Right atrium auricular region (tissue), 2 donors: Measurements from ENCODE around the gene COPB1. TPM values are rescaled to one million over a fixed set of nuclear protein-coding genes. Genes with fewer than 3 reads are reported as not detected.
"Not testable (repeated sequence)": the region's sequence is repeated elsewhere in the genome, so short reads cannot be mapped to it uniquely, and the experiment has no call there.

Experiments
- DNase-seq: peaks from one replicate; pipeline ENCODE4 v3.0.0-alpha.2; 2019; ENCODE audit warnings: low spot score
- H3K27ac ChIP-seq, 2 donors: fragments of 200-600 bp; sonication (generic); 1 replicate in 1 of 2; 2 replicates in 1 of 2; pipeline ENCODE4 v1.5.1; 2016 to 2019
- H3K27me3 ChIP-seq, 2 donors: fragments of 200-600 bp; sonication (generic); one replicate each; pipeline versions ENCODE4 v1.5.1 to v1.6.0; 2017 to 2019
- H3K36me3 ChIP-seq: fragments of 200-600 bp; sonication (generic); one replicate; pipeline ENCODE4 v1.5.1; 2016
- H3K4me1 ChIP-seq, 2 donors: fragments of 200-600 bp; sonication (generic); one replicate each; pipeline versions ENCODE4 v1.5.1 to v1.6.0; 2017 to 2019
- H3K4me3 ChIP-seq, 2 donors: fragments of 200-600 bp; sonication (generic); 1 replicate in 1 of 2; 2 replicates in 1 of 2; pipeline ENCODE4 v1.5.1; 2017 to 2019; ENCODE audit warnings: mild to moderate bottlenecking in 1 of 2, moderate library complexity in 1 of 2
- H3K9me3 ChIP-seq, 2 donors: fragments of 200-600 bp; sonication (generic); one replicate each; pipeline ENCODE4 v1.5.1; 2019
- total RNA-seq, 2 donors: library from RNA; depleted of rRNA; stranded (reverse); fragments of >200 nt; gene quantifications; one replicate each; pipeline ENCODE4 v1.1.0, GENCODE V29; 2016
- TF ChIP-seq, protein P1 (sequence below), 2 donors: fragments of 200-600 bp; sonication (generic); IDR thresholded peaks; one replicate each; pipeline ENCODE4 v1.5.1; 2019; ENCODE audit warnings: antibody characterized with exemption in 2 of 2

Gene COPB1
- total RNA-seq, 2 donors from 2014 or later: 61.0 to 61.3 TPM

DNA sequence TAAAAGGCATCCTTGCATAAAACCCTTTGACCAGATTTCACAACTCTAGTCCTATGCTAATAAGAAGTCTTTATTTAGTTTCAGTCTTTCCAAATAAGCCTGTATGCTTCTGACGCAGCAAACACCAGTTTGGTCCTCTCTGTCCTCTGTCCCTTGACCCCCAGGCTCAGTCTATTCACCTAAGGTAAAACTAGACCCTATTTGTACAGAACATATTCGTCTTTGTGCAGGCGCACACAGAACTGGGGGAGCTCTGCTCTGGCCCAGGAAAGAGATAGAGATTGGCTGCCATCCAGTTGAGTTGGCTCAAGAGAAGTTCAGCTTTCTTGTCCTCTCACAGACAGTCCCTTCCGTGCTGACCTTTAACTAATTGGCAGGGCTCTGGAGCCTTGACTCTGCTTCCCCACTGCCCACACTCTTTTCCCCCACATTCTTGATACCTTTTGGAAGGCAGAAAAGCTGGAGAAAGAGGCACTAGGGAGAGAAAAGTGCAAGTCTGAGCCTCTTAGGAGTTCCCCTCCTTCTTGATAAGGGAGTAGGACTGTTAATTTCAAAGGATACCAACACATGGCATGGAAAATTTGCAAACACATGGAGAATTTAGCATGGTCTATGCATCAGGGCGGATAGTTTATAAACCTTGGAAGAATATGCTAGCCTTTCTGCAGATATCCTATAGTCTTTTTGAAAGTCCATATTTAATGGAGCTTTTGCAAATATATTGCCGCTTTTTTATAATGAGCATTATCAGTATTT lies 41.8 kb upstream of the COPB1 start:
- no peaks in the 10 kb centered on the region for H3K36me3 ChIP-seq
- H3K4me3 ChIP-seq: no peak overlapping the region
- no peaks in the 10 kb centered on the region for H3K27me3 ChIP-seq
- peak; percentile 73 for DNase-seq
- TF ChIP-seq, protein P1, sequence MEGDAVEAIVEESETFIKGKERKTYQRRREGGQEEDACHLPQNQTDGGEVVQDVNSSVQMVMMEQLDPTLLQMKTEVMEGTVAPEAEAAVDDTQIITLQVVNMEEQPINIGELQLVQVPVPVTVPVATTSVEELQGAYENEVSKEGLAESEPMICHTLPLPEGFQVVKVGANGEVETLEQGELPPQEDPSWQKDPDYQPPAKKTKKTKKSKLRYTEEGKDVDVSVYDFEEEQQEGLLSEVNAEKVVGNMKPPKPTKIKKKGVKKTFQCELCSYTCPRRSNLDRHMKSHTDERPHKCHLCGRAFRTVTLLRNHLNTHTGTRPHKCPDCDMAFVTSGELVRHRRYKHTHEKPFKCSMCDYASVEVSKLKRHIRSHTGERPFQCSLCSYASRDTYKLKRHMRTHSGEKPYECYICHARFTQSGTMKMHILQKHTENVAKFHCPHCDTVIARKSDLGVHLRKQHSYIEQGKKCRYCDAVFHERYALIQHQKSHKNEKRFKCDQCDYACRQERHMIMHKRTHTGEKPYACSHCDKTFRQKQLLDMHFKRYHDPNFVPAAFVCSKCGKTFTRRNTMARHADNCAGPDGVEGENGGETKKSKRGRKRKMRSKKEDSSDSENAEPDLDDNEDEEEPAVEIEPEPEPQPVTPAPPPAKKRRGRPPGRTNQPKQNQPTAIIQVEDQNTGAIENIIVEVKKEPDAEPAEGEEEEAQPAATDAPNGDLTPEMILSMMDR (IDR thresholded peaks at IDR 0.05): no peak
- no peaks in the 10 kb centered on the region for H3K9me3 ChIP-seq
- peaks cover 0 to 49% of the 10 kb centered on the region in 2 donors for H3K4me1 ChIP-seq
- peak overlapping the region; percentile 63 to 73 for H3K27ac ChIP-seq

DNA sequence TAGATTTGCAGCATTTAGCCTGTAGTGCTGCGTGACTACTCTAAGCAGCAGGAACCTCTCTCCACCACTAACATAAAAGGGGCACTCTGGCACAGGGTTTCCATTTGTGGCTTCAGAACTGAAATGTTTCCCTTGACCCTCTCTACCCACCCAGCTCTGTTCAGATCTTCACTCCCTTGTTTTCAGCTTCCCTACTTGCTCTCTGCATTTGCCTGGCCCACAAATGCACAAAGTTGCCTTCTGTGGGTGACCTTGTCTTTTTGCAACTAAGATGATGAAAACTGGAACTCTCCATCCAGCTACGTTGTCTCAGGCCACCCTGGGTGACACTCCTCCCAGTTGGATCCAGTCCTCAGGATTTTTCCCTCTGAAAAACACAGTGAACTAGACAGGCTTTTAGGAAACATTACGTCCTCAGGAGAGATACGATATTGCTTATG lies 40.4 kb upstream of the COPB1 start:
- peak overlapping the region; percentile 52 to 73 for H3K27ac ChIP-seq
- peaks cover 0 to 49% of the 10 kb centered on the region in 2 donors for H3K4me1 ChIP-seq
- TF ChIP-seq, protein P1 (IDR thresholded peaks at IDR 0.05): no peak
- no peaks in the 10 kb centered on the region for H3K9me3 ChIP-seq
- H3K27me3 ChIP-seq: no peaks in the 10 kb centered on the region
- no peak overlapping the region for H3K4me3 ChIP-seq
- H3K36me3 ChIP-seq: no peaks in the 10 kb centered on the region
- DNase-seq: peak; percentile 68

DNA sequence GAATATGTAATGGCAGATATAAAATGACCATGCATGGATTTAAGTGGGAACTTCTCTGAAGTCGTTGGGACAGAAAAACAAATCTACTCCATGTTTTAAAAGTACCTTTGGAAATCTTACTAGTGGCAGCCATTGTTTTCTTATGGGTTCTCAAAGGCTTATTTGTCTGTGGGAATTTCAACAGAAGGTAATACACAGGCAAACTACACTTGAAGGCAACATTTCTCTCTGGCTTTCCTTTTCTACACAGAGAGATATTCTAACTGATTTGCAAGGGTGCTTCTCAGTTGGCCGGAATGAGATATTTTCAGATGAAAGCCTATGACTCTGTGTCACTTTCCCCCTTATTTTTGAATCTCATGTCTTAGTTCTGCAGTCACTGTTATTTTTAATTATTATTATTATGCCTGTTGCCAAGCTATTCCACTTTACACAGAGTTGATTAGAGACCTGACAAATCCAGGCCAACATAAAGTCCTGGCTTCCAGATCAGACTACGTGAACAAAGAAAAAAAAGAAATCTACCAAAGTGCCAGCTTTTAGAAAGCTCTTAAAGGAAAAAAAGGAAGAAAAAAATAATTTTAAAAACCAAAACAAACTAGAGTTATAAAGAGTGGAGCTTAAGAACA lies 39.4 kb upstream of the COPB1 start:
- TF ChIP-seq, protein P1 (IDR thresholded peaks at IDR 0.05): no peak
- H3K27ac ChIP-seq: peak overlapping the region; percentile 52 to 73

DNA sequence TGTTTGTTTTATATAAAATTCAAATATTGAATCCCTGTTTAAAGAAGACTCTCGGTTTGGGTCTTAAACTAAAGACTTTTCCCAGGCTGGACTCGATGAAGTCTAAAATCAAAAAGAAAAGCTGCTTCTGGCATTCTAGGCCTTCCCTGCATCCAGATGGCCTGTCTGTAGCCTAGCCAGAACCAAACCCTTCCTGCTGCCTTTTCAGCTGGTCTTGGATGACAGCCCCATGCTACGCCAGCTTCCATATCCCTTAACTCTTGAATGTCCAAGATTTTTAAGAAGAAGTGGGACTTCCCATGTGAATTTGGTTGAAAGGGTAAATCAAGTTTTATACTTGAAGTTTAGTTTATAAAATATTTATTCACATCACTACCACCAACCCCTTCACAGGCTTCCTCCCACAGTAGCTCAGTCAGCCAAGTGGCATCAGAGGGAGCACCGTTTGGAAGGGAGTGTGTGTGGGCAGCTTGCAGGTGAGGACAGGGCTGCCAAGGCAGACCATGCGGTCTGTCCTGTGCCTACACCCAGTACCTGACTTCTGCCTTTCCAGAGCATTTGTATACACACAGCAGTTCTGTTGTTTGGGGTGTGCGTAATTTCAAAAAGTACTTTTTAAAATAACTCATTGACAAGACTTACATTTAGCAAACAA lies 38.8 kb upstream of the COPB1 start:
- Histone ChIP-seq H3K4me1 (peaks cover 0 to 49% of the 10 kb centered on the region in 2 donors), H3K36me3 (no peaks in the 10 kb centered on the region), H3K27me3 (no peaks in the 10 kb centered on the region), H3K9me3 (no peaks in the 10 kb centered on the region), H3K4me3 (no peak overlapping the region), H3K27ac (peak overlapping the region; percentile 52 to 73)
- TF ChIP-seq, protein P1 (IDR thresholded peaks at IDR 0.05): no peak
- DNase-seq: no peak

More for the DNA sequence above, 39.4 kb upstream of the COPB1 start:
- Histone ChIP-seq H3K9me3 (no peaks in the 10 kb centered on the region), H3K4me3 (no peak overlapping the region), H3K4me1 (peaks cover 0 to 49% of the 10 kb centered on the region in 2 donors), H3K27me3 (no peaks in the 10 kb centered on the region), H3K36me3 (no peaks in the 10 kb centered on the region)
- DNase-seq: no peak

DNA sequence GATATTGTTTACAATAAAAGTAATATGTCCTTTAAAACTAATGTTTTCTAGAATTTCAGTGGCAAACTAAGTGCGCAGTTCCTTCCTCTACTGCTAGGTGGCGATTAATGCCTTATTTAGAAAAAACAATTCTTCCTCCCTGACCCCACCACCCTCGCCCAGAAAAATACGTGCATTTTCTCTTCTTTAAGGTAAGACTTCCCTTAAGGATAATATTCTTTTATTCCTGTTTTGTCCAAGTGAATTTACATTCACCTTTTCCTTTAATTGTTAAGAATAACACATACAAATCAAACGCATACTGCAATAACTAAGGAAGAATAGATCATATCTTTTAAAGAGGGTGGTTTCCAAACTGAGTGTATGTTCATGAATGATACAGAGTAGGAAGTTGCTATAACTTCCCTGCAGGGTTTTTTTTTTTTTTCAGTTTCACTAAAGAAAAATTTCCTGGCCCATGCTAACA lies 37.6 kb upstream of the COPB1 start:
- peak overlapping the region in 1 of 2 donors; percentile 73 for H3K27ac ChIP-seq
- H3K4me3 ChIP-seq: no peak overlapping the region
- DNase-seq: no peak
- H3K27me3 ChIP-seq: no peaks in the 10 kb centered on the region
- H3K9me3 ChIP-seq: no peaks in the 10 kb centered on the region
- no peaks in the 10 kb centered on the region for H3K36me3 ChIP-seq
- TF ChIP-seq, protein P1 (IDR thresholded peaks at IDR 0.05): peak; percentile 76 to 87
- H3K4me1 ChIP-seq: peaks cover 0 to 44% of the 10 kb centered on the region in 2 donors

DNA sequence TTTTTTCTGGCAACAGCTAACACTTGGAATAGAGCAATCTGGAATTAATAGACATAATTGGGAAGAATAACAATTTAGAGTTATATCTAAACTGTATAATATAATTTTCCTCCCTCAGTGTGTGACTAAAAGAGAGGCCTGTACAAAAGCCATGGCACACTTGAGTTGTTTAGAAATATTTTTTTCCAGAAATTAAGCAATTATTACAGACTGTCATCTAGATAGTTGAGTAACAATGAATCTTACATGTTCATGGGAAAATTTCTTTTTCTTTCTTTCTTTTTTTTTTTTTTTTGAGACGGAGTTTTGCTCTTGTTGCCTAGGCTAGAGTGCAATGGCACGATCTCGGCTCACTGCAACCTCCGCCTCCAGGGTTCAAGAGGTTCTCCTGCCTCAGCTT lies 35.6 kb upstream of the COPB1 start:
- not testable (repeated sequence) for H3K4me3 ChIP-seq, DNase-seq, H3K9me3 ChIP-seq, H3K27ac ChIP-seq, H3K36me3 ChIP-seq, H3K27me3 ChIP-seq
- H3K4me1 ChIP-seq: peaks cover 0 to 24% of the 10 kb centered on the region in 2 donors
